GM19328 (cell line): ENCODE results near the gene SAPCD2.

Source experiments
- ATAC-seq: cut with Tn5 transposase; IDR thresholded peaks from one replicate; pipeline ENCODE4 v1.9.1; 2021; ENCODE audit warnings: mild to moderate bottlenecking, moderate library complexity; ENCODE audit not compliant: unreplicated experiment

SAPCD2 gene

DNA sequence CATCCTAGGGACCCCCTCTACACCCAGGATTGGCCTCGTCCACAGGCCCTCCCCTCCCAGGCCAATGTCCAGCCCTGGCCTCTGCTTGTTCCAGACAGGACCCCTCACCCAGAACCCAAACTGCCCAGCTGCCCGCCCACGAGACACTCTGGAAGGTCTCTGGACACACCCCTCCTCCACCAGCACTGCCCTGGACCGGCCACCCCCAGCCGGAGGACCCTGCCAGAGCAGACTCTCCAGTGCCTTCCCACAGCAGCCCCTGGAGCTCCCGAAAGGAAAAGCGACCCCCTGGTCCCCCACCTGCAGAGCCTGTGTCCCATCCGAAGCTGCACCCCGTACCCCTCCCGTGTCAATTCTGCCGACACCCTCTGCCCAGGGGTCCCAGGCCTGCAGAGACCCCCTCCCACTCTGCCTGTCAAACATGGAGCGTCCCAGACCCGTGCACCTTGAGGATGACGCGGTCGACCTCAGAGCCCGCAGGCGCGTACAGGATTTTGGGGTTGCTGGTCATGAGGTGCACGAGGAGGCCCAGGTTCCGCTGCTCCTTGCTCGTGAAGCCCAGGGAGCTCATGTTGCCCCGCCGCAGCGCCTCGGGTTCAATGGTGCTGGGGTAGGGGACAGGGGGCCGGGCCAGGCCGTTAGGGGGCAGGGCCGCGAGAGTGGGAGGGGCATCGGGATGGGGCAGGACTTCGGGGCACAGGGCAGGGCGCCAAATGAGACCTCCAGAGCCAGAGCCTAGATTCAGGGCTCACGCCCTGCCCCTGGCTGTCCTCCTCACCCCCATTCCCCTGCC, 50.3 kb downstream of the SAPCD2 start:
- ATAC-seq: no peak

DNA sequence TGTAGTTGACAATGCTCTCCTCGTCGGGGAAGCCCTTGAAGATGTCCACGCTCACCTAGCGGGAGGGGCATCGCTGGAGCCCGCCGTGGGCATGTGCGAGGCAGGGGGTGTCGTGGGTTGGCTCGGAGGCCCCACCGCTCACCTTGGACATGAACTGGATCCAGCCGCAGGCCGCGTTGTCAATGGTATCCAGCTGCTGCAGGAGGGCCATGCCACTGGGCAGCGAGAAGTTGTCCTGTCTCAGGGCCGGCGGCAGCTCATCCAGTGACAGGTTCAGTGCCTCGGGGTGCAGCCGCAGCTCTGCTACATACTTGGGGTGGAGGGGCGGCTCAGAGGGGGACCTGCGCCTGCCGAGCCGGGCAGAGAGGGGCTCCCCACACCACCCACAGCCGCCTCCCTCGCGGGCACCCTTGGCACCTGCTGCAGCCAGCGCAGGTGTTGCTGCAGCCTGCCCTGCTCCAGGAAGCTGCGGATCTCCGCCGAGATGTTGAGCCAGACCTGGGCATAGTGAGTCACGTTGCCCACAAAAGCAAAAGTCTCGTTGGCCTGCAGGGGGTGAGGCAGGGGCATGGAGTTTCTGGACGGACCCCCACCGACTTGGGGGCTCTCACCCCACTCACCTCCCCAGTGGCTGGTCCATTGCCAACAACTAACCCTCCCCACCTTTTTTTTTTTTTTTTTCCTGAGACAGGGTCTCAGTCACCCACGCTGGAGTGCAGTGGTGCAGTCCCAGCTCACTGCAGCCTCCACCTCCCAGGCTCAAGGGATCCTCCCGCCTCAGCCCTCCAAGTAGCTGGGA, 51.4 kb downstream of the SAPCD2 start:
- ATAC-seq: no peak

DNA sequence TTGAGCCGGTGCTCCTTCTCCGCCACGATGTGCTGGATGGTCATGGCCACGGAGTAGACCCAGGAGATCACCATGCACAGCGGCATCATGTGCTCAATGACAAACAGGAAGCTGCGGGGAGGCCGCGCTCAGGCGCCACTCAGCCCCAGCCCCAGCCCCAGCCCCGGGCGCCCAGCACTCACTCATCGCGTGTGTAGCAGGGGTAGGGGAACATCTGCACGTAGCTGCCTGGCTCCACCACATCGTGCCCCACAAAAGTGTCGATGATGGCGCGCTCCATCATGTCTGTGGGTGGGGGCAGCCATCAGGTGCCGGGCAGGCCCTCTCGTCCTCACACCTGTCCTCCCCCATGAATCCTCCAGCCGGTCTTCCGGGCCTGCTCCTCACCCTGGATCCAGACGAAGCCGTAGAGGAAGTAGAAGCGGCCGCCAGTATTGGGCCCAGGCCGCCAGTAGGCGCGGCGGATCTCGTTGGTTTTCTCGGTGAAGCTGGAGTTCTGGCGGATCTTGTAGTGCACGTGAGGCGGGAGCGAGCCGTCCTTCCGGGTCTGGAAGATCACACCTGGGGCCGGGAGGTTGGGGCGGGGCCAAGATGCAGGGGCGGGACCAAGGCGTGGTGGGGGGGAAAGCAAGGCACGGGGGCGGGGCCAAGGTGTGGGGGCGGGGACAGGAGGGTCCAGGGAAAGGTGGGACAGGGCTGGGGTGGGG, 52.4 kb downstream of the SAPCD2 start:
- ATAC-seq: no peak

DNA sequence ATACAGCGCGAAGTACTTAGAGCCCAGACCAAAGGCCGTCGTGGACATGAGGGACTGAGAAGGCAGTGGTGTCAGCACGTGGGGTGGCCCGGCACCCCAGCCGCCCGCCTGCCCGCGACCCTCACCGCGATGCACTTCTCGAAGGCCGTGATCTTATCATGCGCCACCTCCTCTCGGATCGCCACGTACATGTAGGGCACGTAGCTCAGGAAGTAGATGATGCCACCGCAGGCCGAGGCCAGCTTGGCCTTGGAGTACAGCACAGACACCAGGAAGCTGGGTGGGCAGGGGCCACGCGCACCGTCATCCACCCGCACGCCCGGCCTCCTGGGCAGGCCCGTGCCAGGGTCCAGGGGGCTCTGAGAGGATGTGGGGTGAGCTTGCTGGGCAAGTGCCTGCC, 53.3 kb downstream of the SAPCD2 start:
- no peak for ATAC-seq

DNA sequence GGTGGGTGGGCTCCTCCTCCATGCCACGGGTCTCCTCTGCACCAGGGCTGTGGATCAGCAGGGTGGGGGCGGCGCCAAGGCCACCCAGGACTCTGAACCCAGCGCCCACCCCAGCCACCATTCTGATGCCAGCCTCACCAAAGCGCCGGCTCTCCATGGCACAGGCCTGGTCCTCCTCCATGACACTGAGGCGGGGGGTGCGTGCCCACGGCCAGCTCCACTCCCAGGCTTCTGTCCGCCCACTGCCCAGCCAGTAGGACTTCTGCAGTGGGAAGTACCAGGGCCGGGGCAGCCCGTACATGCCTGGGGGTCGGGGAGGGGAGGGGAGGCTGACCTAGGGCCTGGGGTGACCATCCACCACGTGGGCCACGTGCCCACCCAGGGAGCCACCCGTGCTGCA, 53.9 kb downstream of the SAPCD2 start:
- no peak for ATAC-seq

DNA sequence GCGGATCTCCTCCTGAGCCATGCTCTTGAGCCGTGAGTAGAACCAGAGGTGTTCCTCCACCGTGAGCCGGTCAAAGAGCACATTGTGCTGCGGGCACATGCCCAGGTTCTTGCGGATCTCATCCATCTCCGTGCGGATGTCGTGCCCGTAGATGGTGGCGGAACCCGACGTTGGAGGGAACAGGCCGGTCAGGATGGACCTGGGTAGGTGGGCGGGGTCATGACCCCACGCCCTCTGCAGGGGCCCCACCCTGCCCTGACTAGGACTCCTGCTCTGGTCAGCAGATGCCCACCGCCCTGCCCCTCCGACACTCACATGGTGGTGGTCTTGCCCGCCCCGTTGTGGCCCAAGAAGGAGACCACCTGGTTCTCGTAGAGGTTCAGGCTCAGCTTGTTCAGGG, 54.4 kb downstream of the SAPCD2 start:
- no peak for ATAC-seq

DNA sequence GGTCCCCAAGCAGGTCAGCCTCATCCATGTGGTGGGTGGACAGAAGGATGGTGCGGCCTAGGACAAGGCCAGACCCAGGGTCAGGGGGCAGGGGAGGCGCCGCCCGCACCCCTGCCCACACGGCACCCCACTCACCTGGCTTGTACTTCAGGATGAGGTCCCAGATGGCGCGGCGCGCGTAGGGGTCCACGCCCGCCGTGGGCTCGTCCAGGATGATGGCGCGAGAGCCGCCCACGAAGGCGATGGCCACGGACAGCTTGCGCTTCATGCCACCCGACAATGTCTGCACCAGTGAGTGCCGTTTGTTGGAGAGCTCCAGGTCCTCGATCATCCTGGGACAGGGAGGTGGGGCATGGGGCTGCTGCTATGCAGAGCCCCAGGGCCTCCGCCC, 54.8 kb downstream of the SAPCD2 start:
- no peak for ATAC-seq

DNA sequence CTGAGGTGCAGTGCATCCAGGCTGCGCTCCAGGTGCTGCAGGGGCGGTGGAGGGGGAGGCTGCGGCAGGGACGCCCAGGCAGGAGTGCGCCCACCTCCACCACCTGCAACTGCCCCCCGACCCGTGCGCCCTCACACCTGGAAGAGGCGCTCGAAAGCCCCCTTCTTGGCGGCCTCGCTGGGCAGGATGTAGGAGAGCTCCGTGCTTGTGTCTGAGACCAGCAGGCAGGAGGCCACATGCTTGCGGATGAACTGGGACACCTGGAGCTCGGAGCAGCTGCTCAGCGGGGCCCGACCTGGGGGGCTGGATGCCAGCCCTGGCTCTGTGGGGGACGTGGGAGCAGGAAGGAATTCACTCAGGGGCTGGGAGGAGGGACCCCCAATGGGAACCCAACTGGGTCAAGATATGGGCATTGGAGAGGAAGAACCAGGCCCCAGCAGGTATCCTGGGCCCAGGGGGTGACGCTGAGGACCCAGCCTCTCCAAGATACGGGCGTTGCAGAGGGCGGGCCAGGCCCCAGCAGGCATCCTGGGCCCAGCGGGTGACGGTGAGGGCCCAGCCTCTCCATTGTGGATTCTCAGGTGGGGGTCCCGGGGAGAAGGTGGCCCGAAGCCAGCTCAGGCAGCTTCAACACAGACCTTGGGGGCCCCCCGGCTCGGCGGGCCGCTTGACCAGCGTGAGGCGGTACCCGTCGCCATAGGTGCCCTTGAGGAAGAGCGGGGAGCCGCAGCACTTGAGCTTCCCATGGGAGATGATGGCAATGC, 55.4 kb downstream of the SAPCD2 start:
- ATAC-seq: no peak

DNA sequence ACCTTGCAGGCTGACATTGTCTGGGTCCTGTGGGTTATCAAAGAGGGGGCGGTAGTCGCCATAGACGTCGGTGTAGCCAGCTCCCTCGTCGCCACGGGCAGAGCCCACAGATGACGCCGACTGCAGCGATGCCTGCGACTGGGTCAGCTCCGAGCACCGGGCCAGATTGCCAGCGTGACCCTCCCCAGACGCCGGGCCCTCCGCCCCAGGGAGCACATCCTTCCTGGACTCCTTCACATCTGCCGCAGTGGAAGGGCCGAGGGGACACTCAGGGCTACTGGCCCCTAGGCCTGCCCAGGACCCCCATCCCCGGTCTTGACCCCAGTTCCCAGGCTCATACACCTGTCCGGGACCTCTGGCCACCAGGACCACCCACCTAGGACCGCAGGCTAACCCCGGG, 56.2 kb downstream of the SAPCD2 start:
- no peak for ATAC-seq

DNA sequence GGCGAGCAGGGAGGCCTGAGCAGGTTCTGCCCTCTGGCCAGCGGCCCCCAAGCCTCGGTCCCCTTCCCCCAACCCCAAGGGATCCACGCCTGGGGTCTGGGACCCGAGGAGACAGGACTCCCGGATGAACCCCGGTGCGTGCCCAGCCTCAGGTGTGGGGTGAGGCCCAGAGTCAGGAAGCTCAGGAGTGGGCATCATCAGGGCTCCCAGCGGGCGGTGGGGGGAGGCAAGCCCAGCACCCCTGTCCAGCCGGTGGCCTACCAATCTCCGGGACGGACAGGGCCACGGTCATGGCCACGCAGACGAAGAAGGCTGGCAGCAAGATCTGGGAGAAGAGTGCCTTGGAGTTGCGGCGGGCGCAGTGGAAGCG, 56.8 kb downstream of the SAPCD2 start:
- no peak for ATAC-seq

DNA sequence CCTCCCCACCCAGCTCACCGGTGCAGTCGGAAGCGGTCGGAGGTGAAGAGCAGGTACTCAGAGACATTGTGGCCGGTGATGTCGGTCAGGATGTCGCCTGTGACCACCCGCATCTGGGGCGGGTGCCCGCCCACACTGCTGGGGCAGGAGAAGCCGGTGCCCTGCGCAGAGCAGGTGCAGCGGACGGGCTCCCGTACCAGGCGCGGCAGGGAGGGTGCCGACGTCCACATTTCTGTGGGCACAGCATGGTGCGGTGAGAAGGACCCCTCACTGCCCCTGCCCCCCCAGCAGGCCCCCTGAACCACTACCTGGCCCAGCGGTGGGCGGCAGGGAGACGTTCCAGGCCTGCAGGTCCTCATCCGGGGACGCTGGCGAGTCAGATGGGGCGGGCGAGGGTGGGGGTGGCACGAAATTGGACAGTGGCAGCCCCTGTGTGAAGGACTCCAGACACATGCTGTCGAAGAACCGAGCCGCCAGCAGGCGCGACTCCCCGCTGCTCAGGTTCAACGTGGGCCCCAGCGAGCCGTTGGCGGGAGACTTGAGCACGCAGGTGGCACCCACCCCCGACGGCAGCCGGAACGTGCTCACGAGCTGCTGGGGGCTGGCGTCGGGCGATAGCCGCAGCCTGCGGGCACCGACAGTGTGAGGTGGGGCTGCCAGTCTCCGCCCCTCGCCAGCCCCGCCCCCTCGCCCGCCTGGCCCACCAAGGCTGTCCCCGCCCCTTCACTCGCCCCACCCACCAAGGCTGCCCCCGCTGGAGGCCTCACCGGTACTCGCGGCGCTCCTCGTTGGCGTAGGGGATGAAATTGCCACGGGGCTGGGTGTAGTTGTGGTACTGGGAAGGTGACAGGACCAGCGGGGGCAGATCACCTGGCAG, 57.4 kb downstream of the SAPCD2 start:
- ATAC-seq: no peak
